B cell (primary cell): Measurements from ENCODE around the gene RPL19.

Experiments used
- EZH2 ChIP-seq: IDR thresholded peaks from 2 replicates; pipeline ENCODE4 v1.6.1; 2012; ENCODE audit warnings: borderline replicate concordance, low read depth, mild to moderate bottlenecking, moderate library complexity, low read length; ENCODE audit not compliant: insufficient read depth, poor library complexity, severe bottlenecking
- TF ChIP-seq, protein P1 (sequence below): fragments of 200-600 bp; IDR thresholded peaks from one replicate; pipeline ENCODE4 v1.8.0; 2022; ENCODE audit warnings: antibody characterized with exemption, mild to moderate bottlenecking

DNA sequence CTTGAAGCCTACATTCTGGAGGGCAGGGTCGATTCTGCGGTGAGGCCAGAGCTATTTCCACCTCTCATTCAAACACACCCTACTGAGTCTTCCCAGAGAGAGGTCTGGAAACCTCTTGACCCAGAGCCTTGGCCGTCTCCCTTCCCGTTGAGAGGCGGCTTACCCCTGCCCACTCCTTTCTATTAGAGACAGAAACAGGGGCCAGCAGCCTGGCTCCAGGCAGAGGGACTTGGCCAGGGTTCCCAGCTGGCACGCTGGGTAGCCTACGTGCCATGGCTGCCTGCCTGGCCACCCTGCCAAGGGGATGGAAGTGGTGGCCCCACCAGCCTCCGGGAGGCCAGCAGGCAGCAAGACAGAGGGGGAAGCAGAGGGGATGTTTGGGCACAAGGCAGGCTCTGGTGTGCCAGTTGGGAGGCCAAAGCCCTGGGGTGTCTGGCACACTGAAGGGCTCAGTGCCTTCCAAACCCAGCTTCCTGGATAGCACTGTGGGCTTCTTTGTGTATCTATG is 19.6 kb downstream of the RPL19 start:
- TF ChIP-seq EZH2, result no peak
- TF ChIP-seq, protein P1, sequence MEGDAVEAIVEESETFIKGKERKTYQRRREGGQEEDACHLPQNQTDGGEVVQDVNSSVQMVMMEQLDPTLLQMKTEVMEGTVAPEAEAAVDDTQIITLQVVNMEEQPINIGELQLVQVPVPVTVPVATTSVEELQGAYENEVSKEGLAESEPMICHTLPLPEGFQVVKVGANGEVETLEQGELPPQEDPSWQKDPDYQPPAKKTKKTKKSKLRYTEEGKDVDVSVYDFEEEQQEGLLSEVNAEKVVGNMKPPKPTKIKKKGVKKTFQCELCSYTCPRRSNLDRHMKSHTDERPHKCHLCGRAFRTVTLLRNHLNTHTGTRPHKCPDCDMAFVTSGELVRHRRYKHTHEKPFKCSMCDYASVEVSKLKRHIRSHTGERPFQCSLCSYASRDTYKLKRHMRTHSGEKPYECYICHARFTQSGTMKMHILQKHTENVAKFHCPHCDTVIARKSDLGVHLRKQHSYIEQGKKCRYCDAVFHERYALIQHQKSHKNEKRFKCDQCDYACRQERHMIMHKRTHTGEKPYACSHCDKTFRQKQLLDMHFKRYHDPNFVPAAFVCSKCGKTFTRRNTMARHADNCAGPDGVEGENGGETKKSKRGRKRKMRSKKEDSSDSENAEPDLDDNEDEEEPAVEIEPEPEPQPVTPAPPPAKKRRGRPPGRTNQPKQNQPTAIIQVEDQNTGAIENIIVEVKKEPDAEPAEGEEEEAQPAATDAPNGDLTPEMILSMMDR, result no peak
